Measurements from ENCODE around the gene KRTAP10-9. TPM values are rescaled to one million over a fixed set of nuclear protein-coding genes. Genes with fewer than 3 reads are reported as not detected.

Gene KRTAP10-9
- total and polyA plus RNA-seq, 2 of the 8 experiments (the other 6 are each of a cell fraction or from before 2014, with no cell fraction given): not detected

- no peak overlapping the region for H2AFZ ChIP-seq (ENCODE audit: low read length)
- no peak overlapping the region for H3K9ac ChIP-seq (replicated peaks in 1 of 4; ENCODE audit: extremely low read depth in 1 of 4, low read depth in 3 of 4, low read length in 3 of 4)
- no peak overlapping the region for H2BK15ac ChIP-seq (ENCODE audit: low read length)
- no peak overlapping the region for H2BK5ac ChIP-seq (ENCODE audit: low read depth, low read length)
- H3K79me2 ChIP-seq (ENCODE audit: control insufficient read depth in 1 of 2, insufficient read depth in 2 of 2, low read length in 2 of 2): no peaks in the 10 kb centered on the region
- 0 out of 2 replicates have a peak, but pooled peaks cover 2% of the 10 kb centered on the region for H3K23me2 ChIP-seq (ENCODE audit: low read depth, low read length)
- CTCF ChIA-PET (ENCODE audit: partially characterized antibody): interaction anchor here (0.6 to 1.8 kb wide), 4 partner anchors 12 to 140 kb away, joined by 3 to 13 read pairs (median 4); no protein-coding TSS in a partner anchor
- no peak overlapping the region for H3K14ac ChIP-seq (ENCODE audit: insufficient read length)
- peak overlapping the region; percentile 15; the same call in 1 of the 2 replicates for H3K18ac ChIP-seq (ENCODE audit: extremely low read depth, low read length)
- peak overlapping the region; percentile 37 for H4K5ac ChIP-seq (ENCODE audit: insufficient read length, low read depth, low read length)
- H3K27ac ChIP-seq (ENCODE audit: low read depth, low read length): no peak overlapping the region
- POLR2A ChIA-PET (ENCODE audit: partially characterized antibody): interaction anchor here (1.2 kb wide), 1 partner anchor 50 kb away, joined by 3 read pairs; the partner anchor contains the start of gene KRTAP10-2
- H3K4me2 ChIP-seq (ENCODE audit: insufficient read depth in 1 of 2, low read depth in 2 of 2, low read length in 2 of 2): no peak overlapping the region
- H2BK120ac ChIP-seq (replicated peaks; ENCODE audit: low read depth, low read length): peak overlapping the region; percentile 33
- no peaks in the 10 kb centered on the region for H3K27me3 ChIP-seq (replicated peaks in 1 of 4; ENCODE audit: control insufficient read depth in 3 of 4, extremely low read depth in 1 of 4, insufficient read depth in 3 of 4, low read length in 3 of 4)
- no peaks in the 10 kb centered on the region for H4K20me1 ChIP-seq (replicated peaks in 1 of 2; ENCODE audit: control insufficient read depth in 1 of 2, insufficient read depth in 2 of 2, low read length in 2 of 2)
- WGBS, 2 experiments (ENCODE audit: extremely low coverage in 1 of 2, insufficient coverage in 1 of 2, insufficient read length in 1 of 2, insufficient replicate concordance in 2 of 2, low coverage in 1 of 2, low lambda C conversion rate in 2 of 2, missing lambda C conversion rate in 1 of 2): 81% methylated on average over 21 of the region's 23 CpGs; no CpG with 5 or more reads in 1 of the 2 experiments
- peak overlapping the region; percentile 12 for H4K91ac ChIP-seq (replicated peaks; ENCODE audit: insufficient read length, low read length)
- peak overlapping the region; percentile 1; the same call in 1 of the 2 replicates for H2AK5ac ChIP-seq (ENCODE audit: low read depth, low read length)
- no peak overlapping the region for H2BK20ac ChIP-seq (ENCODE audit: low read length)
- H3K23ac ChIP-seq (ENCODE audit: insufficient read length): no peak overlapping the region
- H4K8ac ChIP-seq (ENCODE audit: extremely low read depth, insufficient read depth, low read length): no peak overlapping the region
- H3K36me3 ChIP-seq (ENCODE audit: control insufficient read depth in 2 of 4, insufficient read depth in 4 of 4, low read length in 3 of 4): no peaks in the 10 kb centered on the region; a peak in 1 of 8 replicates
- H3K9me3 ChIP-seq (ENCODE audit: insufficient read depth in 2 of 2, low read depth in 1 of 2, low read length in 1 of 2): peaks cover 0 to 5% of the 10 kb centered on the region in 2 experiments; a peak in 1 of 4 replicates
- no peak overlapping the region for H3K56ac ChIP-seq (replicated peaks; ENCODE audit: insufficient read length, low read depth, low read length)
- no peak overlapping the region for H3K4me3 ChIP-seq (ENCODE audit: extremely low read depth in 1 of 4, insufficient read depth in 2 of 4, low read depth in 3 of 4, low read length in 4 of 4)
- peak overlapping the region; percentile 75; the same call in 1 of the 2 replicates for H2BK12ac ChIP-seq (ENCODE audit: low read depth, low read length)
- H3K4ac ChIP-seq (replicated peaks; ENCODE audit: insufficient read length, low read depth, low read length): no peak overlapping the region
- DNase-seq (ENCODE audit: low read depth in 1 of 2, low spot score in 2 of 2) (peak in 1 of 2 experiments; percentile 43), FAIRE-seq (no peak)
- TF ChIP-seq CBX8 (IDR thresholded peaks at IDR 0.05; ENCODE audit: borderline replicate concordance, low read depth, low read length): no peak
- TF ChIP-seq BACH1 (IDR thresholded peaks at IDR 0.05; ENCODE audit: low read length): no peak
- no peak for TF ChIP-seq CHD1 (IDR thresholded peaks at IDR 0.05; ENCODE audit: low read depth, low read length)
- no peak for TF ChIP-seq HDAC2 (IDR thresholded peaks at IDR 0.05; ENCODE audit: borderline replicate concordance in 1 of 2, low read depth in 2 of 2, low read length in 2 of 2)
- TF ChIP-seq SIX5 (IDR thresholded peaks at IDR 0.05; ENCODE audit: low read depth, low read length): no peak
- H3K4me1 ChIP-seq (replicated peaks in 1 of 4; ENCODE audit: control insufficient read depth in 3 of 4, insufficient read depth in 4 of 4, low read length in 3 of 4): peaks cover 0 to 6% (median 2%) of the 10 kb centered on the region in 4 experiments; a peak in 4 of 7 replicates
- H3K79me1 ChIP-seq (ENCODE audit: low read depth, low read length): no peaks in the 10 kb centered on the region
Measured at GRCh38 chr21:44601596-44602462, 25.1 kb upstream of the KRTAP10-9 start.

All from H1 (cell line).